GM19351 (cell line): ENCODE results near the gene TCF19.
A peak's percentile ranks its signal among the peaks of the same experiment; 100 is the strongest.
"Not testable (repeated sequence)": the region's sequence is repeated elsewhere in the genome, so short reads cannot be mapped to it uniquely, and the experiment has no call there.

Source experiments
- ATAC-seq: cut with Tn5 transposase; IDR thresholded peaks from one replicate; pipeline ENCODE4 v1.9.1; 2021; ENCODE audit warnings: mild to moderate bottlenecking, moderate library complexity; ENCODE audit not compliant: unreplicated experiment

The TCF19 gene

DNA sequence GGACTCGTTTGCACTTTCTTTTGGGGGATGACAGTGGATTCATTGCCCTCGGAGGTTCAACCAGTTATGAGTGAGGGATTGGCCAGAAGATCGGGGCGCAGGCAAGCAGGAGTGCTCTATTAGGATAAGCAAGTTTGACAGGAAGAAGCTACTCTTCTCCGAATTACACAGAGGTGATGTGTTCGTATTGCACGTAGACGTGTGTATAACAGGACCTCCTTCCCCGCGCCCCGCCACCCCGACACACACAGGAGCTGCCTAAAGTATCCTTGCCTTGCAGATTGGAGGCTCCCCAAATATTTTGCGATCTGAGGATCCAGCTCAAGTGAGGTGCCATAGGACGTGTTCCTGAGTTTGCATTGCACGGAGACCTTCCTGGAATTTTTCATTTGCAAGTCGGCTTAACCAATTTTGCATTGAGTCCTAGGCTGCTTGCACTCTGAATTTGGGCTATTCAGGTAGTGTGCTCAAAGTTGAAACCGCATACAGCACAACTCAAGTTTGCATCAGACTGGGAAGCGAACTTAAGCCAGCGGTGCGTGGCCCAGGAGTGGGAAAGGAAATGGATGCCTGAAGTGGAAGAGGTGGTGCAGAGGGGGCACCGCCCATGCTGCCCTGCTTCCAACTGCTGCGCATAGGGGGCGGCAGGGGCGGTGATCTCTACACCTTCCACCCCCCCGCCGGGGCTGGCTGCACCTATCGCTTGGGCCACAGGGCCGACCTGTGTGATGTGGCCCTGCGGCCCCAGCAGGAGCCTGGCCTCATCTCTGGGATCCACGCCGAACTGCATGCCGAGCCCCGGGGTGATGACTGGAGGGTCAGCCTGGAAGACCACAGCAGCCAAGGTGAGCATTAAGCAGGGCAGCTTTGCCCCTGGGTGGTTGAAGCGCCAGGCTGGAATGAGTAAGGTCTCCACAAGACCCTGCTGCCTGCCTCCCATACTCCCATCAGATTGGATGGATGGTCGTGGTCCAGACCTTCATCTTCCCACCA, 770 bp downstream of the TCF19 start:
- peak; percentile 5 for ATAC-seq

DNA sequence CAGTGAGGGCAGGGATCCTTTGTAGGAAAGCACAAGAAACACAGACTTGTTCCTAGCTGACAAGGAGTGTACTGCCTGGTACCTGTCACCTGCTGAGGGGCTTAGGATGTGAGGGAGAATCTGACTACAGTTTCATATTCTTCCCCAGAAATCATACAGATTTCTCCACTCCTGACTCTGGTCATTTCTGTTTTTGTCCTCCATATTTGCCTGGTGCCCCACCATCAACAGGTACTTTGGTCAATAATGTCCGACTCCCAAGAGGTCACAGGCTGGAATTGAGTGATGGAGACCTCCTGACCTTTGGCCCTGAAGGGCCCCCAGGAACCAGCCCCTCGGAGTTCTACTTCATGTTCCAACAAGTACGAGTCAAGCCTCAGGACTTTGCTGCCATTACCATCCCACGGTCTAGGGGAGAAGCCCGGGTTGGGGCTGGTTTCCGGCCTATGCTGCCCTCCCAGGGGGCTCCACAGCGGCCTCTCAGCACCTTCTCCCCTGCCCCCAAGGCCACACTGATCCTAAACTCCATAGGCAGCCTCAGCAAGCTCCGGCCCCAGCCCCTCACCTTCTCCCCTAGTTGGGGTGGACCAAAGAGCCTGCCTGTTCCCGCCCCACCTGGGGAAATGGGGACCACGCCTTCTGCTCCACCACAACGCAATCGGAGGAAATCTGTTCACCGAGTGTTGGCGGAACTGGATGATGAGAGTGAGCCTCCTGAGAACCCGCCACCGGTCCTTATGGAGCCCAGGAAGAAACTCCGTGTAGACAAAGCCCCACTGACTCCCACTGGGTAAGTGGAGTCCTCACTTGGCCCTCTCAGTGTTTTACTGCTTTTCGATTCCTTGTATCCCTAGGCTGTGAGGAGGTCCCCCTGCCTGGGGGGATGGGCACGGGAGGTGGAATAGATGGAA, 3.1 kb downstream of the TCF19 start:
- ATAC-seq = no peak

DNA sequence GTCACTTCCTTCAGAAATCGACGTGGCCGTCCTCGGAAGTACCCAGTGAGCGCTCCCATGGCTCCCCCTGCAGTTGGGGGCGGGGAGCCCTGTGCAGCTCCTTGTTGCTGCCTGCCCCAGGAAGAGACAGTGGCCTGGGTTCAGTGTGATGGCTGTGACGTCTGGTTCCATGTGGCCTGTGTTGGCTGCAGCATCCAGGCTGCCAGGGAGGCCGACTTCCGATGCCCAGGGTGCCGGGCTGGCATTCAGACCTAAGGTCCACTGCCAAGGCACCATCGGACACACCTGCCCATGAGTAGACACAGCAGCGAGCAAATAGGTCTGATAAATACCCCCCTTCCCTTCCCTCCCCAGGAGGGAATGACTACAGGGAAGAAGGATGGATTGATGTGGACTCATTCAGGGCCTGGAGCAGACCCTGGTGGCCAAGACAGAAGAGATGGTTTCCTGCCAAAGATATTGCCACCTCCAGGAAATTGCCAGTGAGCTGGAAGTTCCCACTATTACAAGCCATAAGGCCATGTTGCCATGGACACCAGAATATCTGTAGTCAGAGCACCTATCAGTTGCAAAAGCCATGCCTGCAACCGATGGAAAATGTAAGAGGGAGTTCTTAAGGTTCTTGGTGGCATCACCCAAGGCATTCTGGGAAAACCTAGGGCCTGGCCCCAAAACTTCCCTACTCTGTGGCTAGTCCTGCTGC, 4.2 kb downstream of the TCF19 start:
- no peak for ATAC-seq

GRCh38 chr6:31163922-31164321, 5.5 kb downstream of the TCF19 start:
- ATAC-seq = no peak

DNA sequence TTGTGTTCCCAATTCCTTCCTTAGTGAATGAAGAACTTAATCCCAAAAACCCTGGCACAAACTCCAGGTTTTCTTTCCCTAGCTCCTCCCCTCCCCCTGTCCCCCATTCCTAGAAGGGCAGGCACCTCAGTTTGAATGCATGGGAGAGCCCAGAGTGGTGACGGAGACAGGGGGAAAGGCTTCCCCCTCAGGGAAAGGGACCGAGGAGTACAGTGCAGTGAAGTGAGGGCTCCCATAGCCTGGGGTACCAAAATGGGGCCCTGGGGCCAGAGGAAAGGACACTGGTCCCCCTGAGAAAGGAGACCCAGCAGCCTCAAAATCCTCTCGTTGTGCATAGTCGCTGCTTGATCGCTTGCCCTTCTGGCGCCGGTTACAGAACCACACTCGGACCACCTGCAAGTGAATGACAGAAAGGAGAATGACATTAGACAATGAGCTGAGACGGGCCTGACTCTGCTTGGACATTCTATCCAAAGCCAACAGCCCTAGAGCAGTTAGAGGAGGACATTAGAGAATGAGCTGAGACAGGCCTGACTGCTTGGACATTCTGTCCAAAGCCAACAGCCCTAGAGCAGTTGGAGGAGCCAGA, 6.2 kb downstream of the TCF19 start:
- not testable (repeated sequence) for ATAC-seq

DNA sequence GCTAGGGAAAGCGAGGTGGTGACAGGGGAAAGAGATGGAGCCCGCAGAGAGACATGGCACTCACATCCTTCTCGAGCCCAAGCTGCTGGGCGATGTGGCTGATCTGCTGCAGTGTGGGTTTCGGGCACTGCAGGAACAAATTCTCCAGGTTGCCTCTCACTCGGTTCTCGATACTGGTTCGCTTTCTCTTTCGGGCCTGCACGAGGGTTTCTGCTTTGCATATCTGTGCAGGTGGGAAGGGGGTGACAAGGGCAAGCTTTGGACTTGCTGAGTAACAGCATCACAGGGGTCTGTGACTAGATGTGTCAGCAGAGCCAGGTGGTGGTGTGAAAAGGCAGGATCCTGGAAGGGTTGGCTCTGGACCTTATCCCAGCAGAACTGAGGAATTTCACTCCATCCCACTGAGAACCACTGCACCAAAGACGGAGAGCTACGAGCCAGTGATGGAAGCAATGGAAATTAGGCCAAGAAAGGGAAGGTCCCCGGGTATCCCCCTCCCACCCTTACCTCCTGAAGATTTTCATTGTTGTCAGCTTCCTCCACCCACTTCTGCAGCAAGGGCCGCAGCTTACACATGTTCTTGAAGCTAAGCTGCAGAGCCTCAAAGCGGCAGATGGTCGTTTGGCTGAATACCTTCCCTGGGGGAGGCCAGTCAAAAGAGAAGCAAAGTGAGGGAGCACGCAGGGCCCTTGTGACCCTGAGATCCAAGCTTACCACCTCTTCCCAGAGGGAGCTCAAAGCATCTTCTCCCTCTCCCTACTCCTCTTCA, 6.9 kb downstream of the TCF19 start:
- ATAC-seq = peak; percentile 77

- ATAC-seq = no peak
Measured at GRCh38 chr6:31165986-31166385, 7.6 kb downstream of the TCF19 start.

- ATAC-seq = no peak
Measured at GRCh38 chr6:31168606-31169005, 10.2 kb downstream of the TCF19 start.

- ATAC-seq = no peak
Measured at GRCh38 chr6:31169123-31169857, 10.9 kb downstream of the TCF19 start.

DNA sequence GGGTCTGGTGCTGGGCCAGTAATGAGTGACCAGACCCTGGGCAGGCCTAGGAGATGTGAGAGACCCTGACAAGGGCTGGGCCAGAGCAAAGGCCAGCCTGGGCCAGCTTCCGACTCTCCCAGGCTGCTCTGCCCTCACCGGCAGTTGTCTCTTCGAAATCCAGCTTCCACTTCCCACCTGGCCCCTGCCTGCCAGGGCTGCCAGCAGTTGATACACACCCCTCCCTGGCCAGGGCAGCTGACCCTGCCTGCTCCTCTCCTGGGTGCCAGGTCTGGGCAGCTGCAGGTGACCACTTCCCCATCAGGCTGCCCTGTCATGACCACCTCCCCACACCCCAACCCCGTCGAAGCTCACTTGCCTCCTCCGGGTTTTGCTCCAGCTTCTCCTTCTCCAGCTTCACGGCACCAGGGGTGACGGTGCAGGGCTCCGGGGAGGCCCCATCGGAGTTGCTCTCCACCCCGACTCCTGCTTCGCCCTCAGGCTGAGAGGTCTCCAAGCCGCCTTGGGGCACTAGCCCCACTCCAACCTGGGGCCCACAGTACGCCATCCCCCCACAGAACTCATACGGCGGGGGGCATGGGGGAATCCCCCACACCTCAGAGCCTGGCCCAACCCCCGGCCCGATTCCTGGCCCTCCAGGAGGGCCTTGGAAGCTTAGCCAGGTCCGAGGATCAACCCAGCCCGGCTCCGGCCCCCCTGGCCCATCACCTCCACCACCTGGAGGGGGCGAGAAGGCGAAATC, 11.6 kb downstream of the TCF19 start:
- not testable (repeated sequence) for ATAC-seq

DNA sequence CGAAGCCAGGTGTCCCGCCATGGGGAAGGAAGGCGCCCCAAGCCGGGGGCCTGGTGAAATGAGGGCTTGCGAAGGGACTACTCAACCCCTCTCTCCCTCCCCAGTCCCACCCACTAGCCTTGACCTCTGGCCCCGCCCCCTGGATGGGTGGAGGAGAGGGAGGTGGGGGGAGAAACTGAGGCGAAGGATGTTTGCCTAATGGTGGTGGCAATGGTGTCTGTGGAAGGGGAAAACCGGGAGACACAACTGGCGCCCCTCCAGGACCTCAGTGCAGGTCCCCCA, 12.2 kb downstream of the TCF19 start, which contains the start of gene POU5F1:
POU5F1 (minus strand) TSS at position 83 of the 282 bp plus-strand sequence; CDS start at position 21, 62 bp downstream.
- no peak for ATAC-seq

DNA sequence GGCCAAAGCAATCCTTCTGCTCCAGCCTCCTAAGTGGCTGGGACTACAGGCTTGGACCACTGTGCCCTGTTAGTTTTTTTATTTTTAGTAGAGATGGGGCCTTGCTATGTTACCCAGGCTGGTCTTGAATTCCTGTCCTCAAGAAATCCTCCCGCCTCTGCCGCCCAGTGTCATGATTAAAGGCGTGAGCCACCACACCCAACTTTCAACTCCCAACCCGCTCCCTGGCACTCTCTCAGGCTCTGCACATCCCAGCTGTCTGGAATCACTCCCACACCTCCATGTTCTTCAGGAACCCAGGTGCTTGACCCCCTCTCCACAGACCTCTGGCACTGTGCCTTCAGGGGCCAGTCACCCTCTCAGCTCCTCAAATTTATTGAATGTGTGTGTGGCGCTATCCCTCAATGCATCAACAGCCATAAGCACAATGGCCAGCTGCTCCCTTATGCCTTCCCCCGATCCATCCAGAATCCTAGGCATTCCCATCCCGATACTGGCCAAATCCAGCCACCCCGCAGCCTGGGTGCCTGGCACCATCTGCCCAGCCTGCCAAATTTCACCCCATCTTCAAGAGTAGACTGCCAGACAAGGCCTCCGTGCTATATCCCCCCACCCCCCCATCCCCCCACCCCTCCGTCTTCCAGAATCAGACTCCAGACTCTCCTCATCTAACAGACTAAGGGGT, 12.7 kb downstream of the TCF19 start:
- no peak for ATAC-seq

GRCh38 chr6:31171931-31172905, 13.8 kb downstream of the TCF19 start:
- no peak for ATAC-seq

- ATAC-seq = no peak
Measured at GRCh38 chr6:31172973-31173384, 14.6 kb downstream of the TCF19 start.

DNA sequence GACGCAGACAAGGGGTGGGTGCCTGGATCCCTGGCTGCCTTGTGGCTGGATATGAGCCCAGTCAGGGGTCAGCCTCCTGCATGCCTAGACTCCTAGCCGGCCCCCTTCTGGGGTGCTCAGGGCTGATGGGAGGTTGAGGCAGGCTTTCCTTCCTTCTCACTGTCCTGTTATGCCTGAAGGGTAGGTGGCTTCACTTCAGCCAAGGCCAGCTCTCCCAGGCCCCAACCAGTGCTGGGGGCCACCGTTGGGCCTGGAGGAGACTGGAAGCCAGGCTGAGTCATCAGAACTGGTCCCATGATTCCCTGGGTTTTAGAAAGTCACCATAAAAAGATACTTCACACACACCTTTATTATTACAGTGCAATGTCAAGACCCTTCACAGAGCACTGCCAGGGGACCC, 15.0 kb downstream of the TCF19 start:
- no peak for ATAC-seq

GRCh38 chr6:31174378-31174777, 16.0 kb downstream of the TCF19 start:
- ATAC-seq = no peak

DNA sequence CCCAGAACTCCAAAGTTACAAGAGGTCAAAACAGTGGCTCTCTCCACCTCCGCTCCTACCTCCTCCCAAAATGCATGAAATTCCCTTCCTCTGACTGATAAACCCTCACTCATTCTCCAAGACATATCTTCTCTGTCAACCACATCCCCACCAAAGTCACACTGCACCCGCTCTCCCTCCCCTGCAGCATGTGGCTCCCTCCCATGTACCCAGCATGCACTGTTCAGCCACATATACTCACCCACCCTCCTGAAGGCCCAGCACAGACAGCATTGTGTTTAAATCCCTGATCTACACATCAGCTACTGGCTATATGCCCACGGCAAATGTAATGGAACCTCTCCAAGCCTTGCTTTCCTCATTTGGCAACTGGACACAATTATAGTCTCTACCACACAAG, 17.6 kb downstream of the TCF19 start:
- ATAC-seq = no peak
